GM12891 (cell line): ENCODE measurements around the gene CLRN2.

Source experiments
- POLR2A ChIP-seq: IDR thresholded peaks from 2 replicates; pipeline ENCODE4 v1.6.1; 2011; ENCODE audit warnings: low read depth, low read length, control low read depth
- POLR2AphosphoS5 ChIP-seq: IDR thresholded peaks from 2 replicates; pipeline ENCODE4 v1.6.1; 2011; ENCODE audit warnings: low read depth, low read length, control low read depth
- TAF1 ChIP-seq: IDR thresholded peaks from 2 replicates; pipeline ENCODE4 v1.6.1; 2011; ENCODE audit warnings: low read depth, low read length, control low read depth

GRCh38 chr4:17502756-17503155, 12.2 kb upstream of the CLRN2 start:
- no peak for TF ChIP-seq POLR2A
- TF ChIP-seq POLR2AphosphoS5, result no peak
- no peak for TF ChIP-seq TAF1
